ENCODE measurements around the gene CDC42SE1. TPM values are rescaled to one million over a fixed set of nuclear protein-coding genes. Genes with fewer than 3 reads are reported as not detected.

CDC42SE1 gene
- 80.4 to 99.4 TPM (median 81.8 TPM) in 5 replicates for total RNA-seq (2022; extraction: Qiagen RNA extraction)

DNA sequence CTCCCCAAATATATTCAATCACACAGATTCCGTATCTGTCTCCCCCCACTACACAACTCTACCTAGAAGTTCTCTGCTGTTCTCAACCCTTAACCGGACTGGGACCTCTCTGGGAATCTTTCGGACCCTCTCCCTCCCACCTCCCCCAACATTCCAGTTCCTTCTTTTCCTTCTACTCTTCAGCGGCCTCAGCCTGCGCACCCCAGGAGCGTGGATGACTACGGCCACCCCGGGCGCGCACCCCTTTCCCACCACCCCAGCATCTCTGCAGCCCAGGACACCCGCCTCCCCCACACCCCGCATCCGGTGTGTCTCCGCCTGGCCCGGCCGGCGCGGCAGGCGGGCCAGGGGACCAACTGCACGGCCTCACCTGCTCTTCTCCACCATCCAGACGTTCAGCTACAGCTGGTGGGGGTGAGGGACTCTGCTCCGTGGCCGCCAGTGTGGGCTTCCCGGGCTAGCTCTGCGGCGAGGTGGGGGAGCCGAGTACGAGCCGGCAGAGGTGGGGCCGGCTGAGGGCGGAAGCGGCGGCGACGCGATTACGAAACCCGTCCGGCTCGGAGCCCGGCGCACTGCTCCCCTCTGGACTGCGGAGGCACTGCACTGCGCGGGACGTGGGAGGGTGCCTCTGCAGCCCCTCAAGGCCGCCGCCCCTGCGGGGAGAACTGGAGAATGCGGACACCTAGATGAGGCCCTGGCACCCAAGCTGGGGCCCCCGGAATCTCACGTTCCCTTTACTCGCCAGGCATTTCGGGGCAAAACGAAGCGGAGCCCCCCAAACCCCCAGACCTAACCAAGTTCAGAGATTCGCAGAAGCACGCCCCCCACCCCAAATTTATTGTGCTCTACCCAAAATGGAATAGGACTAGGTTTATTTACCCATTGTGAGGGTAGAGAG, at the start of gene CDC42SE1:
Gene CDC42SE1 (minus strand): TSS at position 514 of the 898 bp plus-strand sequence. CDS start 3,892 bp downstream, outside the sequence.

DNA sequence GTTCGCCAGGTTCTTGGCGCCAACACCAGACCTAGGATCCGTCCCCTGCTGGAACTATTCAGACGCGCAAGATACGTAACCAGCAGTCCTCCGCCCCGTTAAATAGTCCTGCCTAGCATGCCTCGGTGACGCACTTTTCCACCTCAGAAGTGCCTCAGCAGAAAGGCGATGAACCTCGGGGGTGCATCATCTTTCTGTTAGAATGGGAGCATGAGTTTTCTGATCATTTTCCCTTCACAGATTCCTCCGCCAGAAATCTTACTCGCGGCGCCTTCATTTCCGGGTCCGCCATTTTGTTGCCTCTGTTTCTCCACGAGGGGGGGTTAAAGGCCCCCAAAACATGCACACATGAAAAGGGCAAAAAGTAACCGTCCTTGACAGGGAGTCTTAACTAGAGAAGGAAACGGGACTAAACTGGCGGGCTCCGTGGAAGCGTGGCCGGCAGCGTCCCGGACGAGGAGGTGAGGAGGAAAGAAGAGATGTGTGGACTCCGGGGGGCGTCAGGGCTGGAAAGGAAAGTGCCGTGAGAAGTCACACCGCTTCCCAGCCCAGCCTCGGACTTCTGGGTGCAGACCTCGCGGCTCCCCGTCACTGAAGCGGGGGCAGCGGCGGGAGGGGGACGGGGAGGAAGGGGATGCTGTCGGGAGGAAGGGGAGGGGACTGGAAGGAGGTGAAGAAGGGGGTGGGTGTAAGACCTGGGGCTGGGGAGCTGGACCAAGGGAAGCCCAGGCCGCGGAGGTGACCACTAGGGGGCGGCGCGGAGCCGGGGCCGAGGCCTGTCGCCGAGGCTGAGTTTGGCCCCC, 11.3 kb upstream of the CDC42SE1 start, which contains the start of gene GABPB2:
Gene GABPB2 (plus strand): TSS at position 288 of the 803 bp plus-strand sequence. CDS start 17,429 bp downstream, outside the sequence.

GRCh38 chr1:151060007-151060656, 710 bp upstream of the CDC42SE1 start, which contains the start of gene MLLT11:
Gene MLLT11 (plus strand): TSS chr1:151060397. CDS start chr1:151067225, 6,828 bp downstream.

DNA sequence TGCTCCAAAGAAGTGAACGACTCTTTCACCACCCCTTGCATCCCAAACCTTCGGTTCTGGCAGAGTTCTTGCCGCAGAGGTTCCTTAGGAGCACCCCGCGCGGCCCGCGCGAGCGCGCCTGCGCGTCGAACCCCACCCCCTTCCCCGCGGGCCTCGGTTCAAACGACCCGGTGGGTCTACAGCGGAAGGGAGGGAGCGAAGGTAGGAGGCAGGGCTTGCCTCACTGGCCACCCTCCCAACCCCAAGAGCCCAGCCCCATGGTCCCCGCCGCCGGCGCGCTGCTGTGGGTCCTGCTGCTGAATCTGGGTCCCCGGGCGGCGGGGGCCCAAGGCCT, 11.9 kb downstream of the CDC42SE1 start, which contains the start of gene C1orf56:
Gene C1orf56 (plus strand): TSS at position 161 of the 334 bp plus-strand sequence. CDS start 97 bp downstream, at position 258.

GRCh38 chr1:151036356-151036755, 23.1 kb downstream of the CDC42SE1 start, which contains the start of gene BNIPL:
Gene BNIPL (plus strand): TSS chr1:151036586. CDS start chr1:151036726, 140 bp downstream.

DNA sequence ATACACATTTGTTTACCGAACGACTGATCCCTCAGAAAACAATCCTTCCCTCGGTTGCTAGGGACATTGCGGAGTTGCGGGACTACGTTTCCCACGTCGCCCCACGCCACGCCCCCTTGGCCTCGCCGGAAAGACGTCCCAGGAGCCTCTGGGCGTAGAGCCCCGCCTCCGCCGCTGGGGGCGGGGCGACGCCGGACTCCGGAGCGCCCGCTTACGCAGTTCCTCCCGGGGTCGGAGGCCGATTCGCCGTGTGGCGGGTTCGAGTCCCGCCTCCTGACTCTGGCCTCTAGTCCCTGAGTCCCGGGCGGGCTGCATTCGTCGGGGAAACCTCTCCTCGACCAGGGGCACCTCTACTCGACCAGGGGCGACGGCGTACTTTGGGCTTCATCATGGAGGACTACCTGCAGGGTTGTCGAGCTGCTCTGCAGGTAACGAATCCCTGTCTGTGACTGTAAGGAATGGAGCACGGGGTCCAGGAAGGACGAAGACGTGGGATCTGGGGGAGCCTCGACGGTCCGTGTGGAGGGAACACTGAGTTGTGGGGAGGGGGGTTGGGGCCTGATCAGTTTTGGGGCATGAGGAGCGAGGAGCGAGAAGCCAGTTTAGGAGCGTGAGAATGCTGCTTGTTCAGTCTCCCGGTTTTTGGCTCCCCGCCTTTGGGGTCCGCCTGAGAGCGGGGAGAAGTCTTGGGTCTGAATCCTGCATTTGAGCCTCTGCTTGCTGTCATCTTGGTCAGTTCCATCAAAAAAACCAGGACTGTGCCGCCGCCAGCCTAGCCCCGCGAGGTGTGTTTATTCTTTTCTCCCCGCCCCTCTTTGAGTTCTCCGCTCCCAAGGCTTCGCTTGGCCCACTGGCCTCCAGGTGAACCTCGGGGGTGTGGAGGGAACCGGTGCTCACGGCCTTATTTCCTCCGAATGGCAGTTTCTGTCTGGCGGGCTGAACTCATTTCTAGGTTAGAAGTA, 50.9 kb downstream of the CDC42SE1 start, which contains the start of gene PRUNE1:
Gene PRUNE1 (plus strand): TSS at position 206 of the 962 bp plus-strand sequence. CDS start 184 bp downstream, at position 390.

DNA sequence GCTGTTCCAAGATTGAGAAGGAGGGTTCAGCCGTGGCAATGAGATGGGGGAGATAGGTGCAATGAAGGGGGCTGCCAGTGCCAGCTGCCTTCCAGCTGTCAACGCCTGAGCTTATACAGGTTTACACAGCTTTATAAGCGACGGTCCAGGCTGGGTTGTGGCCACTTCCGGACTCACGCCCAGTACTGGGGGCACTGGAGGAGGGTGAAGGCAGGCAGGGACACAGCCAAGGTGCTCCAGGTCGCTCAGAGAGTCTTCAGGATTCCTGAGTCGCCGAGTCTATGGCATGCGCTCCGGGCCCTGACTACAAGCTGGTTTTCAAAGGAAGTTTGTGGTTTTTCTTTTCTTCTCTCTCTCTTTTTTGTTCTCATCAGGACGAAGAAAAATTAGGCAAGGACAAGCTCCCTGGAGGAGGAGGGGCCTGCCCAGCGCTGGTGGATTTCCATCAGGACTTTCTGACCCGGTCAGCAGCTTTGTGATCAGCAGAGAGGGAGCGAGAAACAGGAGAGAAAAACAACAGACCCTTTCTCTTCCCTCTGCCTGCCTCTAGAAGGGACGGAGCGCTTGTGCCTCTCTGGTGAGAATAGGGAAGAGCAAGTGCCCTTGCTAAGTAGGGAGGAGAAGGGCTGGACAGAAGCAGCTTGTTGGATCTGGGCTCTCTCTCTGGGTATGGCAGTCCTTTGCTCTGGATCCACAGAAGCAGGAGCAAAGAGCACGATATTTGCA, 52.9 kb downstream of the CDC42SE1 start, which contains the start of gene MINDY1:
Gene MINDY1 (minus strand): TSS at position 576 of the 726 bp plus-strand sequence. CDS start 4,285 bp downstream, outside the sequence.

Other genes with a start within 250 kb of the CDC42SE1 start
- gene ARNT, start 183.0 kb downstream of the CDC42SE1 start, total RNA-seq (2022; extraction: Qiagen RNA extraction) = 10.2 to 18.8 TPM (median 12.2 TPM) in 5 replicates
- gene CTXND2, start 172.5 kb downstream of the CDC42SE1 start, total RNA-seq (2022; extraction: Qiagen RNA extraction) = not detected in 5 replicates
- 21.9 to 29.0 TPM (median 22.2 TPM) in 5 replicates for gene SETDB1, start 133.3 kb downstream of the CDC42SE1 start, total RNA-seq (2022; extraction: Qiagen RNA extraction)
- 241 to 291 TPM (median 246 TPM) in 5 replicates for gene CERS2, start 84.8 kb downstream of the CDC42SE1 start, total RNA-seq (2022; extraction: Qiagen RNA extraction)
- 0.70 to 1.1 TPM (median 0.84 TPM) in 5 replicates for gene ANXA9, start 77.3 kb downstream of the CDC42SE1 start, total RNA-seq (2022; extraction: Qiagen RNA extraction)
- 2.6 to 3.9 TPM (median 3.0 TPM) in 5 replicates for gene MINDY1, start 52.7 kb downstream of the CDC42SE1 start, total RNA-seq (2022; extraction: Qiagen RNA extraction)
- gene PRUNE1, start 51.2 kb downstream of the CDC42SE1 start, total RNA-seq (2022; extraction: Qiagen RNA extraction) = 12.0 to 19.6 TPM (median 15.3 TPM) in 5 replicates
- 0.03 to 0.28 TPM (median 0.09 TPM) in 5 replicates for gene BNIPL, start 23.0 kb downstream of the CDC42SE1 start, total RNA-seq (2022; extraction: Qiagen RNA extraction)
- 5.9 to 7.9 TPM (median 6.2 TPM) in 5 replicates for gene C1orf56, start 11.9 kb downstream of the CDC42SE1 start, total RNA-seq (2022; extraction: Qiagen RNA extraction)
- 12.6 to 16.9 TPM (median 15.3 TPM) in 5 replicates for gene MLLT11, start 775 bp upstream of the CDC42SE1 start, total RNA-seq (2022; extraction: Qiagen RNA extraction)
- 3.0 to 3.2 TPM (median 3.1 TPM) in 5 replicates for gene GABPB2, start 11.1 kb upstream of the CDC42SE1 start, total RNA-seq (2022; extraction: Qiagen RNA extraction)
- gene SEMA6C, start 87.0 kb upstream of the CDC42SE1 start, total RNA-seq (2022; extraction: Qiagen RNA extraction) = 1.3 to 2.2 TPM (median 1.6 TPM) in 5 replicates
- gene TNFAIP8L2, start 97.0 kb upstream of the CDC42SE1 start, total RNA-seq (2022; extraction: Qiagen RNA extraction) = 0.08 TPM in 1 of 5 replicates, not detected in the others
- 5.5 to 9.6 TPM (median 6.4 TPM) in 5 replicates for gene LYSMD1, start 106.3 kb upstream of the CDC42SE1 start, total RNA-seq (2022; extraction: Qiagen RNA extraction)
- gene SCNM1, start 106.5 kb upstream of the CDC42SE1 start, total RNA-seq (2022; extraction: Qiagen RNA extraction) = 39.9 to 48.7 TPM (median 48.1 TPM) in 5 replicates
- gene TMOD4, start 116.4 kb upstream of the CDC42SE1 start, total RNA-seq (2022; extraction: Qiagen RNA extraction) = 0.25 to 0.44 TPM (median 0.27 TPM) in 3 of 5 replicates, not detected in the others
- gene VPS72, start 130.6 kb upstream of the CDC42SE1 start, total RNA-seq (2022; extraction: Qiagen RNA extraction) = 44.3 to 78.2 TPM (median 45.5 TPM) in 5 replicates
- 49.5 to 70.6 TPM (median 50.8 TPM) in 5 replicates for gene PIP5K1A, start 138.9 kb upstream of the CDC42SE1 start, total RNA-seq (2022; extraction: Qiagen RNA extraction)
- 166 to 193 TPM (median 187 TPM) in 5 replicates for gene PSMD4, start 195.1 kb upstream of the CDC42SE1 start, total RNA-seq (2022; extraction: Qiagen RNA extraction)
- 13.0 to 15.0 TPM (median 14.0 TPM) in 5 replicates for gene ZNF687, start 222.7 kb upstream of the CDC42SE1 start, total RNA-seq (2022; extraction: Qiagen RNA extraction)

Data from A549 treated with Hydrocortisone at 1 μM for 4 hours (cell line).